DOHH2 (cell line): ENCODE measurements around the gene KLF8.

Experiments used
- H3F3A ChIP-seq: fragments of 200-600 bp; sonication (generic), shearing (Covaris generic); 2 replicates; pipeline ENCODE4 v1.6.0; 2016; ENCODE audit warnings: antibody characterized with exemption, mild to moderate bottlenecking; ENCODE audit not compliant: control insufficient read depth, insufficient read depth
- H3K27ac ChIP-seq: fragments of 200-600 bp; sonication (generic); 2 replicates; pipeline ENCODE4 v1.5.1; 2014; ENCODE audit warnings: low read depth, mild to moderate bottlenecking, low read length, moderate library complexity
- H3K27me3 ChIP-seq: fragments of 200-600 bp; sonication (generic); 2 replicates; pipeline ENCODE4 v1.6.1; 2014; ENCODE audit warnings: mild to moderate bottlenecking, low read length, mixed read lengths; ENCODE audit not compliant: control insufficient read depth
- H3K36me3 ChIP-seq: fragments of 200-600 bp; sonication (generic); 2 replicates; pipeline ENCODE4 v1.6.1; 2014; ENCODE audit warnings: mild to moderate bottlenecking, low read length, moderate library complexity, mixed read lengths; ENCODE audit not compliant: control insufficient read depth
- H3K4me1 ChIP-seq: fragments of 200-600 bp; sonication (generic); 2 replicates; pipeline ENCODE4 v1.6.1; 2014; ENCODE audit warnings: mild to moderate bottlenecking, low read length, mixed read lengths; ENCODE audit not compliant: control insufficient read depth
- H3K4me2 ChIP-seq: fragments of 200-600 bp; sonication (generic); 2 replicates; pipeline ENCODE4 v1.6.0; 2014; ENCODE audit warnings: mild to moderate bottlenecking, low read length, moderate library complexity
- H3K4me3 ChIP-seq: fragments of 200-600 bp; sonication (generic); 2 replicates; pipeline ENCODE4 v1.5.1; 2014; ENCODE audit warnings: mild to moderate bottlenecking, low read length, mixed read lengths
- H3K79me2 ChIP-seq: fragments of 200-600 bp; sonication (generic); 2 replicates; pipeline ENCODE4 v1.6.1; 2014; ENCODE audit warnings: mild to moderate bottlenecking, low read length, mixed read lengths; ENCODE audit not compliant: control insufficient read depth
- H3K9me2 ChIP-seq: fragments of 200-600 bp; sonication (generic); replicated peaks from 2 replicates; pipeline ENCODE4 v1.6.1; 2014; ENCODE audit warnings: mild to moderate bottlenecking, low read length, mixed read lengths; ENCODE audit not compliant: control insufficient read depth
- H3K9me3 ChIP-seq: fragments of 200-600 bp; sonication (generic); 2 replicates; pipeline ENCODE4 v1.6.1; 2014; ENCODE audit warnings: antibody characterized with exemption, low read length, mixed read lengths; ENCODE audit not compliant: control insufficient read depth, insufficient read depth
- H4K20me1 ChIP-seq: fragments of 200-600 bp; sonication (generic); 2 replicates; pipeline ENCODE4 v1.6.0; 2014; ENCODE audit warnings: low read depth, mild to moderate bottlenecking, antibody characterized with exemption, low read length, moderate library complexity; ENCODE audit not compliant: control insufficient read depth, insufficient read depth
- CTCF ChIP-seq: fragments of 200-600 bp; sonication (generic); IDR thresholded peaks from one replicate; pipeline ENCODE4 v1.5.1; 2014; ENCODE audit warnings: antibody characterized with exemption, mild to moderate bottlenecking, low read depth, low read length; ENCODE audit not compliant: poor library complexity, severe bottlenecking
- EZH2phosphoT487 ChIP-seq: fragments of 200-600 bp; sonication (generic); IDR thresholded peaks from 2 replicates; pipeline ENCODE4 v1.6.1; 2017; ENCODE audit warnings: borderline replicate concordance, mild to moderate bottlenecking, antibody characterized with exemption, low read length, moderate library complexity, mixed read lengths

Gene KLF8

GRCh38 chrX:56309881-56310280, 77.7 kb downstream of the KLF8 start:
- no peak overlapping the region for H3K27ac ChIP-seq
- no peak overlapping the region for H3K4me3 ChIP-seq
- no peaks in the 10 kb centered on the region for H3K27me3 ChIP-seq
- H3K79me2 ChIP-seq: no peaks in the 10 kb centered on the region
- no peaks in the 10 kb centered on the region for H4K20me1 ChIP-seq
- no peaks in the 10 kb centered on the region for H3F3A ChIP-seq
- TF ChIP-seq EZH2phosphoT487 (no peak), CTCF (no peak)
- no peaks in the 10 kb centered on the region for H3K9me3 ChIP-seq
- no peak overlapping the region for H3K4me2 ChIP-seq
- no peaks in the 10 kb centered on the region for H3K36me3 ChIP-seq
- H3K9me2 ChIP-seq: no peaks in the 10 kb centered on the region
- no peaks in the 10 kb centered on the region for H3K4me1 ChIP-seq

GRCh38 chrX:56310581-56310980, 78.4 kb downstream of the KLF8 start:
- Histone ChIP-seq H3K79me2 (no peaks in the 10 kb centered on the region), H3K9me3 (no peaks in the 10 kb centered on the region), H3F3A (no peaks in the 10 kb centered on the region), H3K4me1 (no peaks in the 10 kb centered on the region), H3K4me3 (no peak overlapping the region), H3K36me3 (no peaks in the 10 kb centered on the region), H4K20me1 (no peaks in the 10 kb centered on the region), H3K27ac (no peak overlapping the region), H3K9me2 (no peaks in the 10 kb centered on the region), H3K27me3 (no peaks in the 10 kb centered on the region), H3K4me2 (no peak overlapping the region)
- TF ChIP-seq CTCF: no peak
- TF ChIP-seq EZH2phosphoT487: no peak

- TF ChIP-seq EZH2phosphoT487 (no peak), CTCF (no peak)
- H3K4me3 ChIP-seq: no peak overlapping the region
Measured at GRCh38 chrX:56313308-56313707, 81.2 kb downstream of the KLF8 start.

GRCh38 chrX:56314334-56314733, 82.2 kb downstream of the KLF8 start:
- Histone ChIP-seq H3K4me3 (no peak overlapping the region), H3F3A (no peaks in the 10 kb centered on the region), H3K27ac (no peak overlapping the region)

More at GRCh38 chrX:56313308-56313707, 81.2 kb downstream of the KLF8 start:
- H3K79me2 ChIP-seq: no peaks in the 10 kb centered on the region
- H3K4me2 ChIP-seq: no peak overlapping the region
- H3K36me3 ChIP-seq: no peaks in the 10 kb centered on the region
- no peaks in the 10 kb centered on the region for H4K20me1 ChIP-seq
- no peaks in the 10 kb centered on the region for H3K27me3 ChIP-seq
- H3F3A ChIP-seq: no peaks in the 10 kb centered on the region
- H3K27ac ChIP-seq: no peak overlapping the region
- H3K9me2 ChIP-seq: no peaks in the 10 kb centered on the region
- no peaks in the 10 kb centered on the region for H3K4me1 ChIP-seq
- no peaks in the 10 kb centered on the region for H3K9me3 ChIP-seq

More at GRCh38 chrX:56314334-56314733, 82.2 kb downstream of the KLF8 start:
- no peak overlapping the region for H3K4me2 ChIP-seq
- H3K9me3 ChIP-seq: no peaks in the 10 kb centered on the region
- H3K36me3 ChIP-seq: no peaks in the 10 kb centered on the region
- TF ChIP-seq CTCF: no peak
- TF ChIP-seq EZH2phosphoT487: no peak
- no peaks in the 10 kb centered on the region for H3K79me2 ChIP-seq
- no peaks in the 10 kb centered on the region for H3K9me2 ChIP-seq
- H3K4me1 ChIP-seq: no peaks in the 10 kb centered on the region
- H3K27me3 ChIP-seq: no peaks in the 10 kb centered on the region
- H4K20me1 ChIP-seq: no peaks in the 10 kb centered on the region
